Transverse colon (tissue), 4 donors: ENCODE measurements around the gene MARK2. TPM values are rescaled to one million over a fixed set of nuclear protein-coding genes. Genes with fewer than 3 reads are reported as not detected.

ENCODE experiments used
- DNase-seq: peaks from one replicate; pipeline ENCODE4 v3.0.0-alpha.2; 2019
- H3K27ac ChIP-seq, 4 donors: fragments of 200-600 bp; sonication (generic); 2 replicates each; pipeline ENCODE4 v1.5.1; 2016 to 2018; ENCODE audit warnings: inconsistent platforms in 4 of 4
- H3K27me3 ChIP-seq: fragments of 200-600 bp; sonication (generic); 2 replicates; pipeline ENCODE4 v1.5.1; 2017; ENCODE audit warnings: inconsistent platforms
- H3K36me3 ChIP-seq, 4 donors: fragments of 200-600 bp; sonication (generic); 2 replicates each; pipeline ENCODE4 v1.5.1; 2017 to 2019; ENCODE audit warnings: inconsistent platforms in 4 of 4
- H3K4me1 ChIP-seq, 4 donors: fragments of 200-600 bp; sonication (generic); 2 replicates each; pipeline ENCODE4 v1.5.1; 2017 to 2020; ENCODE audit warnings: inconsistent platforms in 4 of 4
- H3K4me3 ChIP-seq, 4 donors: fragments of 200-600 bp; sonication (generic); 1 replicate in 1 of 4; 2 replicates in 3 of 4; pipeline versions ENCODE4 v1.5.1 to v1.6.1; 2017 to 2019; ENCODE audit warnings: inconsistent platforms in 4 of 4
- H3K9me3 ChIP-seq, 2 donors: fragments of 200-600 bp; sonication (generic); 2 replicates each; pipeline ENCODE4 v1.5.1; 2017 to 2019; ENCODE audit warnings: inconsistent platforms in 2 of 2
- CTCF ChIP-seq, 5 experiments: fragments of 200-600 bp in 3 of 5; fragments of 450-650 bp in 2 of 5; sonication (generic) in 3 of 5; IDR thresholded peaks; 1 replicate in 2 of 5; 2 replicates in 3 of 5; pipeline ENCODE4 v1.5.1; 2016 to 2017; ENCODE audit warnings: antibody characterized with exemption in 5 of 5, inconsistent platforms in 3 of 5, mild to moderate bottlenecking in 2 of 5, moderate library complexity in 1 of 5
- EP300 ChIP-seq: sonication (generic); formaldehyde crosslinking; IDR thresholded peaks from one replicate; pipeline ENCODE4 v1.6.1; 2017; ENCODE audit warnings: antibody characterized with exemption, low read depth
- POLR2A ChIP-seq: fragments of 450-650 bp; IDR thresholded peaks from one replicate; pipeline ENCODE4 v1.6.1; 2016; ENCODE audit warnings: antibody characterized with exemption, mild to moderate bottlenecking, moderate library complexity
- POLR2AphosphoS5 ChIP-seq, 3 donors: sonication (generic); formaldehyde crosslinking; IDR thresholded peaks; one replicate each; pipeline ENCODE4 v1.6.1; 2016; ENCODE audit warnings: antibody characterized with exemption in 3 of 3
- WGBS, 2 donors: methylation state at CpG; one replicate each; pipeline ENCODE4 v1.1.5; 2018; ENCODE audit warnings: low coverage in 1 of 2; 5-methylcytosine and 5-hydroxymethylcytosine counted together
- in situ Hi-C, 4 donors: fragments of 200-750 bp; cut with MboI; loops; one replicate each; pipeline versions ENCODE4 v1.15.0 to v1.15.1; 2017; ENCODE audit warnings: low sequenced_read_pairs in 3 of 4, low pct_ligation_motif_present in 1 of 4, low pct_unique_long_range_greater_than_20kb in 1 of 4
- intact Hi-C: fragments of 100-400 bp; cut with DNase I; formaldehyde crosslinking; loops from one replicate; pipeline ENCODE4 v1.15.1; 2023; ENCODE audit warnings: low total_unique reads
- total RNA-seq, 4 donors: library from RNA; depleted of rRNA; stranded (reverse); fragments of >200 nt; gene quantifications; one replicate each; pipeline ENCODE4 v1.1.0, GENCODE V29; 2016

Gene MARK2
- total RNA-seq, 4 donors from 2014 or later = 33.0 to 106 (median 77.8) TPM

GRCh38 chr11:63832336-63832735 is 6.6 kb upstream of the MARK2 start:
- WGBS, 2 donors = 70% methylated on average over 2 of the region's 2 CpGs; no CpG with 5 or more reads in 1 of the 2 donors
- TF ChIP-seq POLR2AphosphoS5 (IDR thresholded peaks at IDR 0.05) = no peak
- TF ChIP-seq EP300 = no peak
- TF ChIP-seq CTCF (IDR thresholded peaks at IDR 0.05) = no peak
- TF ChIP-seq POLR2A = no peak
- no peaks in the 10 kb centered on the region for H3K27me3 ChIP-seq
- no peak overlapping the region for H3K27ac ChIP-seq
- no peaks in the 10 kb centered on the region for H3K9me3 ChIP-seq
- intact Hi-C loops = no loop called here
- no peak for DNase-seq
- H3K4me1 ChIP-seq = peaks cover under 1 to 6% (median under 1%) of the 10 kb centered on the region in 4 donors
- H3K4me3 ChIP-seq = no peak overlapping the region
- H3K36me3 ChIP-seq = no peaks in the 10 kb centered on the region
- in situ Hi-C loops = loop anchor here in 3 of 4 donors (5.0 to 25.0 kb wide), 5 partner anchors 72 to 330 kb away; partner anchors contain the start of gene MACROD1 (in 1 of the 3)

- Histone ChIP-seq H3K36me3 (no peaks in the 10 kb centered on the region), H3K27ac (no peak overlapping the region), H3K4me3 (no peak overlapping the region), H3K4me1 (peaks cover 8 to 13% (median 8%) of the 10 kb centered on the region in 4 donors), H3K9me3 (no peaks in the 10 kb centered on the region), H3K27me3 (no peaks in the 10 kb centered on the region)
- no peak for DNase-seq
- intact Hi-C loops = no loop called here
- WGBS, 2 donors = 95 to 100% methylated on average over 1 to 2 of the region's 2 CpGs
- in situ Hi-C loops = loop anchor here in 3 of 4 donors (5.0 to 25.0 kb wide), 5 partner anchors 72 to 329 kb away; partner anchors contain the start of gene MACROD1 (in 1 of the 3)
- TF ChIP-seq POLR2A = no peak
- no peak for TF ChIP-seq CTCF (IDR thresholded peaks at IDR 0.05)
- TF ChIP-seq POLR2AphosphoS5 (IDR thresholded peaks at IDR 0.05) = no peak
- TF ChIP-seq EP300 = no peak
These were observed 5.9 kb upstream of the MARK2 start for GRCh38 chr11:63833048-63833447.

GRCh38 chr11:63834535-63835157 is 4.3 kb upstream of the MARK2 start:
- Histone ChIP-seq H3K4me1 (peaks cover 11 to 17% (median 11%) of the 10 kb centered on the region in 4 donors), H3K27ac (no peak overlapping the region), H3K4me3 (no peak overlapping the region), H3K27me3 (no peaks in the 10 kb centered on the region), H3K9me3 (no peaks in the 10 kb centered on the region), H3K36me3 (no peaks in the 10 kb centered on the region)
- no peak for TF ChIP-seq POLR2AphosphoS5 (IDR thresholded peaks at IDR 0.05)
- no peak for TF ChIP-seq EP300
- no peak for TF ChIP-seq CTCF (IDR thresholded peaks at IDR 0.05)
- TF ChIP-seq POLR2A = no peak
- 91 to 100% methylated on average over 1 to 12 of the region's 12 CpGs for WGBS, 2 donors
- in situ Hi-C loops (loop anchor here (5.0 to 25.0 kb wide), 5 partner anchors 70 to 328 kb away; partner anchors contain the start of gene MACROD1 (in 1 of the 4)), intact Hi-C loops (loop anchor here (5.0 kb wide), 1 partner anchor 313 kb away; no protein-coding TSS in a partner anchor)
- DNase-seq = no peak

- Histone ChIP-seq H3K9me3 (no peaks in the 10 kb centered on the region), H3K36me3 (no peaks in the 10 kb centered on the region), H3K27me3 (no peaks in the 10 kb centered on the region), H3K4me3 (no peak overlapping the region), H3K4me1 (peaks cover 11 to 19% (median 14%) of the 10 kb centered on the region in 4 donors), H3K27ac (no peak overlapping the region)
- no peak for TF ChIP-seq EP300
- no peak for TF ChIP-seq CTCF (IDR thresholded peaks at IDR 0.05)
- no peak for TF ChIP-seq POLR2A
- TF ChIP-seq POLR2AphosphoS5 (IDR thresholded peaks at IDR 0.05) = no peak
- intact Hi-C loops (loop anchor here (5.0 kb wide), 1 partner anchor 312 kb away; no protein-coding TSS in a partner anchor), in situ Hi-C loops (loop anchor here (5.0 to 25.0 kb wide), 5 partner anchors 70 to 327 kb away; partner anchors contain the start of gene MACROD1 (in 1 of the 4))
- no peak for DNase-seq
- 87% methylated on average over 6 of the region's 6 CpGs; no CpG with 5 or more reads in 1 of the 2 donors for WGBS, 2 donors
These were observed 3.8 kb upstream of the MARK2 start for GRCh38 chr11:63835158-63835545.
